HG03342 (cell line): Measurements from ENCODE around the gene USP20.
"Not testable (repeated sequence)": the region's sequence is repeated elsewhere in the genome, so short reads cannot be mapped to it uniquely, and the experiment has no call there.

Source experiments
- ATAC-seq: cut with Tn5 transposase; IDR thresholded peaks from one replicate; pipeline ENCODE4 v1.9.1; 2021; ENCODE audit warnings: mild to moderate bottlenecking, moderate library complexity; ENCODE audit not compliant: unreplicated experiment

The USP20 gene

DNA sequence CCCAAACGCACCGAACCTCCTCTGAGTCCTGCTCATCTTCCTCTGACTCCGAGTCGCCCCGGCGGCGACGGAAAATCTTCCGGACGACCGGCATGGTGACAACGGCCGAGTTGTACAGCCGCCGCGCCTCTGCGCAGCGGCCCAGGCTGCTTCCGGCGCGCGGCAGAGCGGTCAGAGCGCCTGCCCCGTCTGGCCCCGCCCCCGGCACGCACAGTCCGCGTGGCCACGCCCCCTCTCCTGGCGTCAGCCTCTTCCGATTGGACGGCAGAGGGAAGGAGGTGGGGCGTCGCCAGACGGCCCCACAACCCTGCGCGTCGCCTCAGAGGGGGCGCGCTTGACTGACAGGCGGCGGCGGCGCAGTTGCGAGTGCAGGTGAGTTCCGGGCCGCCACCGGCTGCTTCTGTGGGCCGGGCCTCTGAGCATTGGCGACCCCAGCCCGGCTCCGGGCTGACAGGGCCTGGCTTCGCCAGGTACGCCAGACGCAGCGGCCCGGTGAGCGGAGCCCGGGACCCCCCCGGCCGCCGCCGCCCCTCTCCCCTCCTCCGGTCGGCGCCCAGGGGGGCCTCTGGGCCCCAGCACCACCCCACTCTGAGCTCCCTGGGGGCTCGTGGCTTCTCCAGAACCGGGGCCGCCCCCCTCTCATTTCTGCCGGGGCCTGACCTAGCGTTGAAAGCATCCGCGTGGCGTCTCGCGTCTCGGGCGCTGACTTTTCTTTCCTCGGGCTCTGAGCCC, at the start of gene USP20, which contains the start of gene C9orf78:
USP20 (plus strand) TSS at position 331 of the 732 bp plus-strand sequence. CDS start 17,098 bp downstream, outside the sequence.
C9orf78 (minus strand) TSS at position 148 of the 732 bp plus-strand sequence; CDS start at position 94, 54 bp downstream.
- ATAC-seq, result peak; percentile 91

DNA sequence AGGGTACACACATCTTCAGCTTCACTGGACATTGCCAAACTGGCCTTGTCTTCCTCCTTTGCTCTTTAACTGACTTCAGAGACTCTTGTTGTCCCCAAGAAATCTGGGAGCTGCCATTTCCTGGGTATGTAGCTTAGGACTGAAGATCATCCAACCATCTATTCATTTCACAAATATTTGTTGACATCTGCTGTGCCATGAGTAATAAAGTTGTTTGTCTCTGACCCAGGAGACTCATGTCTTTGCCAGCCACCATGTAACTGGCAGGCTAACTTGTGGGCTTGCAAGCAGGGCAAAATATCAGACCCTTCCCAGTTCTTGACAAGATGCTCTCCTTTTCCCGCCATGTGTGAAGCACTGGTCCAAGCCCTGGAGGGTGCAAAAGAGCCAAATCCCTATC, 49.4 kb upstream of the USP20 start:
- no peak for ATAC-seq

DNA sequence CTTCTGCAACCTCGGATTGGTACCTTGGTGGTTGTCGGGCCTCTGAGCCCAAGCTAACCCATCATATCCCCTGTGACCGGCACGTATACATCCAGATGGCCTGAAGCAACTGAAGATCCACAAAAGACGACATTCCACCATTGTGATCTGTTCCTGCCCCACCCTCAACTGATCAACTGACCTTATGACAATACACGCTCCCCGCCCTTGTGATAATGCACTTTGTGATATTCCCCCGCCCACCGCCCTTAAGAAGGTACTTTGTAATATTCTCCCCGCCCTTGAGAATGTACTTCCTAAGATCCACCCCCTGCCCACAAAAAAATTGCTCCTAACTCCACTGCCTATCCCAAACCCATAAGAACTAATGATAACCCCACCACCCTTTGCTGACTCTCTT, 48.8 kb upstream of the USP20 start:
- no peak for ATAC-seq

DNA sequence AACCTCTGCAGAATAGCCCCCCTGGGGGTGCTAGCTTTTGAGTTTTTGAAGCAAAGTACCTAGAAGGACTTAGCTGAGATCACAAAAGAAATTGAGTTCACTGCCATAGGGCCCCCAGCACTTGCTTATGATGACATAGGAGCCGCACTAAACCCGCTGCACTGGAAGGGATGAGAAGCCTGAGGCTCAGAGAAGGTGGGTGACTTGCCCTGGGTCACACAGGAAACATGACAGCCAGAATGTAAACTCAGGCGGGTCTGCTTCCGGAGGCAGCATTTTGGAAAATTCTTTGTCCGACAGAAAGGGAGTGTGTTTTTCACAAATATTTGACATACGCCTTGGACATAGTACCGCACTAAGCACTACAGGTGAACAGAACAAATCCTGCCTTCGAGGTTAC, 40.7 kb upstream of the USP20 start:
- ATAC-seq, result no peak

DNA sequence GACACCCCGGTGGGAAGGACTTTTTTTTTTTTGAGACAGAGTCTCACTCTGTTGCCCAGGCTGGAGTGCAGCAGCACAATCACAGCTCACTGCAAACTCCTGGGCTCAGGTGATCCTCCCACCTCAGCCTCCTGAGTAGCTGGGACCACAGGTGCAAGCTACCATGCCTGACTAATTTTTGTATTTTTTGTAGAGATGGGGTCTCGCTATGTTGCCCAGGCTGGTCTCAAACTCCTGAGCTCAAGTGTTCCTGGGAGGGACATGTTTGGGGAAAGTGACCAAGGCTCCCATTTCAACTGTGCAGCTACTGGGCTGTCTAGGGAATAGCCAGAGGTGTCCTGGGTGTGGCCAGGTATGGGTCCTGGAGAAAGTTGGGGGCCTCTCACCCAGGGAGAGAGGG, 39.2 kb upstream of the USP20 start:
- not testable (repeated sequence) for ATAC-seq

DNA sequence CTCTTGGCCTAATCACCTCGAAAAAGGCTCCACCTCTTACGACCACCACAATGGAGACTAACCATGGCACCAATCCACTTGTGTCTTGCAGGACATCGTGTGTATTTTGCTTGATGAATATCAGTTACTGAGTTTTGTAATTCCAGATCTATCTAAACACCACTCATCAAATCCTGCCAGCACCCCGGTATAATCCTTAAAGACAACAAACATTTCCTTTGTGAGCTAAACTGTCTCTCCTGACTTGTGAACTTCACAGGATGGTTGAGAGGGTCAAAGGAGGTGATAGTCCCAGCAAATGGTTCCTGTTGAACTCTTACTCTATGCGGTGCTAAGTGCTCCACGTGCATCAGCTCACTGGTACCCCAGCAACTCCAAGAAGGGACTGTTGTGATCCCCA, 36.3 kb upstream of the USP20 start:
- ATAC-seq, result no peak

DNA sequence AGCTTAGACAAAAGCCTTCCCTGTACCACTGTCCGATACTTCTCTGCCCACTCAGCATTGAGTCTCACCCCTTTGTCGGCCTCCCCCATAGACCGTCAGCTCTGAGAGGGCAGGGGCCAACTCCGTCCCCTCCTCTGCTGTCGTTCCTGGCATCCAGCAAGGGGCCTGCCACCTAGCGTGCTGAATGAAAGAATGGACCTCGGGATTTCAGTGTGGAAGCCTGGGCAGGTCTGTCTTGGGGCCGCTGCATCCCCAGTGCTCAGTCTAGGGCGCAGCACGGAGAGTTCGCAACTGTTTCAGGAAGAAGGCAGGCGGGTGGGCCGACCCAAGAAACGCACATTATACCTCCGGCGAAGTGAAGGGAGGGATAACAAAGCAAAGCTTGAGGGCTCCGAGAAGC, 33.8 kb upstream of the USP20 start:
- ATAC-seq, result no peak

DNA sequence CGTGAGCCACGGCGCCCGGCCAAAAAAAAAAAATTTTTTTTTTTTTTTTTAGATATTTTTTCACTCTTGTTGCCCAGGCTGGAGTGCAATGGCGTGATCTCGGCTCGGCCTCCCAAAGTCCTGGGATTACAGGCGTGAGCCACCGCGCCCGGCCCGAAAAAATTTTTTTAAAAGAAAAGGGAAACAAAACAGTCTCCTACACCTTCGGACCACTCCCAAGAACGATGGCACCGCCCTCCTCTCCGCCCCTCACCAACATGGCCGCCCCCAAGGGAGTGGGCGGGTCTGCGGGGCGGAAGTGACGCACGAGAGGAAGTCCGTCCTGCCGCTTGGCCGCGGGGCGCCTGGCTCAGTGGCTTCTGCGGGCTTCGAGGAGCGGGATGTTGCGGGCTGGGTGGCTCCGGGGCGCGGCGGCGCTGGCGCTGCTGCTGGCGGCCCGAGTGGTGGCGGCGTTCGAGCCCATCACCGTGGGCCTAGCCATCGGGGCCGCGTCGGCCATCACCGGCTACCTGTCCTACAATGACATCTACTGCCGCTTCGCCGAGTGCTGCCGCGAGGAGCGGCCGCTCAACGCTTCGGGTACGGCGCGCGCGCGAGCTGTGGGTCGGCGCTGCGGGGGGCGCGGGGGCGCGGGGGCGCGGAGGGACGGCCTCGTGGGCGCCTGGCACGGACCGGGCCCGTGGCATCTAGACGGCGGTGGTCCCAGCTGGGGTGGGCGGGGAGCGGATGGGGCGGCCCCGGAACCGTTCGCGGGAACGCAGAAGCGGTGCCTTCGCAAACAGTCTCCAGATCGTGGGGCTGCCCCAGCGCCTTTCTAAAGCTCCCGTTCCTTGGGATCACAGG, 32.2 kb upstream of the USP20 start, which contains the start of gene TOR1B:
TOR1B (plus strand) TSS at position 352 of the 843 bp plus-strand sequence; CDS start at position 381, 29 bp downstream.
- peak; percentile 93 for ATAC-seq

DNA sequence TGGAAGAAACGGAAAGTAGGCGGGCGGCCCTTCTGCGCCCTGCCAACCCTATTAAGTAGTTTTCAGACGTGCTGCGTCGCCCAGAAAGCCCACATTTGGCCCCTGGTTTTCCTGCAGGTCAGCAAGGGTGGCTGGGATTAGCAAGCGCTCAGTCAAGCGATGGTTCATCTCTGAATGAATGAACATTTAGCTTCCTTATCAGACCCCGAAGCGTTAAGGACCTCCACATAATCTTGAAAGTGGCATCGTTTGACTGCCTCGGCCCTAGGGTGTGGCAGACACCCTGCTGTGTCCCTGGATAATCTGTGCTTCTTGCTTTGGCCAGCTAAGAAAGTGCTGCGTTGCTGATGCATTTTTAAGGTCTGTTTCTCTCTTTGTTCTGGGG, 31.6 kb upstream of the USP20 start:
- no peak for ATAC-seq

DNA sequence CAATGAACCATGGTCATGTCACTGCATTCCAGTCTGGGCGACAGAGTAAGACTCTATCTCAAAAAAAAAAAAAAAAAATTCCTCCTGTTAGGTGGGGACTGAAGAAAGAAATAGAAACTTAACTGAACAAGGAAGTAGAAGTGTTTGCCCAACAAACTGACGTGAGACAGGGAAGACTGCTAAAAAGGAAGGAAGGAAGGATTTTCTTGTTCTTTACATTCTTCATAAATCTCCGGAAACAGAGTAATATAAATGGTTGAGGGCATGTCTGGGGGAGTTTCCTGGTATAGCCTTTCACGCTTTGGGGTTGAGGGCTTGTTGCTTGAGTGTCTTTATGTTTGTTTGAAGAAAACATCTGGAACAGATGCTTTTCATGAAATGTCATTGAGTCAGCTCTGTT, 29.2 kb upstream of the USP20 start:
- ATAC-seq, result no peak

DNA sequence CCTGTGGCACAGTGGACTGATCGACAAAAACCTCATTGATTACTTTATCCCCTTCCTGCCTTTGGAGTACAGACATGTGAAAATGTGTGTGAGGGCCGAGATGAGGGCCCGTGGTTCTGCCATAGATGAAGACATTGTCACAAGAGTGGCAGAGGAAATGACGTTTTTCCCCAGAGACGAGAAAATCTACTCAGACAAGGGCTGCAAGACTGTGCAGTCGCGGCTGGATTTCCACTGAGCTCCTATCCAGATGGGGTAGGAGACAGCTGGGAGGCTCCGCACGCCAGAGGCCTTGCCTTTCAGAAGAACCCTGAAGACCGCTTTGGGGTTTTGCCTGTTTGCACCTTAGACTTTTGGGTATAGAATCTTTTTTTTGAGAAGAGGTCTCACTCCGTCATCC, 25.9 kb upstream of the USP20 start:
- no peak for ATAC-seq

DNA sequence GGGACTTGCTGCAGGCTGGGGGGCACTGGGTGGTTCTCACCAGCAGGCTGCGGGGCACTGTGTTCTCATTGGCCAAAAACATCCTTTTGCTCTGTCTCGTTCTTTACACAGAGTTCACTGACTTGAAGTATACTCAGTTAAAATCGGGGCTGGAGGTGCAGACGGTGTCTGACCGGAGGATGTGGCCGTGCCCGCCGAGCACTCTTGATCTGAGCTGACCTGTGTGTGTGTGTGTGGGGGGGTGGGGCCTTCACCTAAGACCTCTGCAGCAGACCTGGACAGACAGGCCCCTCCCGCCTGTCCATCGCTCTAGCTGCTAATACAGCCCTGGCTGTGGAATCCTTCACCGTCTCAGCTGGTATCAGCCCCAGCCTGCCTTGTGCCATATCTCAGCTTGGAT, 25.1 kb upstream of the USP20 start:
- ATAC-seq, result no peak

DNA sequence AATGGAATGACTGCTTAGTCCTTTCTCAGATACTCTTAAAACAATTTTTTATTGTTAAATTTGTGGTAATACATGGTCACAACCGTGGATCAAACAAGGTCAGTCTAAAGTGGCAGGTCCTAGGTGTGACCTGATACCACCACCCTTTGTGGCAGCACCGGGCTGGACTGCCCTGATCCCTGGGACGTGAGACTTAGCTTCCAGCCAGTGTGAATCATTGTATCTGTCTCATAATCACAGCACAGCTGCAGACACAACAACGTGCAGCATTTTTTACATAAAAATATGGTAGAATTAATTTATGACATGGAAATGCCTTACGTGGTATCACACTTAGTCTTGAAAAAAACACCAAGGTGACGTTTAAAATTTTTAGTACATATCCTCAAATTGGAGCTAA, 24.5 kb upstream of the USP20 start:
- no peak for ATAC-seq

DNA sequence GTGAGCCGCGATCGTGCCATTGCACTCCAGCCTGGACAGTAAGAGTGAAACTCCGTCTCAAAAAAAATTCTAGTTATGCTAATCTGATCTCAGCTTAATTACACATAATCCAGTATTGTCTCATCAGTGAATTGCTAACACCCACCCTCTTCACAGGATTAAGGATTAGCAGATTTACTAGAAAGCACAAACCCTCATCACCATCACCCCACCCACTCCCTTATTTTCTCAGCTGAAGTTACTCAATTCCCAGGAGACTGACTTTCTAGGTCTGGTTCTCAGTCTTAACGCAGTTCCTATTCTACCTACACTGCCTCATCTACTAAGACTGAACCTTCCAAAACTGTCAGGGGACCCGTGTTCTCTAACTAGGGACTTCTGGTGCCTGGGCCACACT, 23.3 kb upstream of the USP20 start:
- ATAC-seq, result no peak

DNA sequence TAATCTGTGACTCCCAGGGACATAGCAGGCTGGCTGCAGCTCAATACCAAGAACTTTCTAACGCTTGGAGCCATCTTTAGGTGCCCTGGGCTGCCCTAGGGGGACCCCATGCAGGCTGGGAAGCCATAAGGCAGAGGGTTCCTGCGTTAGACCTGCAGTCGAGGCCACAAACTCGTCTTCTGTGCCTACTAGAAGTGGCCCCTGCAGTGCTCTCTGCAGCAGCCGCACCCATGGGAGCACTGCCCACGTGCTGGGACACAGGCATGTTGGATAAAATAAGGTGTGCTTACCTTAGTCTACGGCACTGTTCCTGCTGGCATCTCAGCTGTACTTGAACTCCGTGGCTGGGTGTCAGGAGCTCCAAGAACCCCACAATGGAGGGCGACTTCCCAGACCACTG, 22.9 kb upstream of the USP20 start:
- no peak for ATAC-seq

DNA sequence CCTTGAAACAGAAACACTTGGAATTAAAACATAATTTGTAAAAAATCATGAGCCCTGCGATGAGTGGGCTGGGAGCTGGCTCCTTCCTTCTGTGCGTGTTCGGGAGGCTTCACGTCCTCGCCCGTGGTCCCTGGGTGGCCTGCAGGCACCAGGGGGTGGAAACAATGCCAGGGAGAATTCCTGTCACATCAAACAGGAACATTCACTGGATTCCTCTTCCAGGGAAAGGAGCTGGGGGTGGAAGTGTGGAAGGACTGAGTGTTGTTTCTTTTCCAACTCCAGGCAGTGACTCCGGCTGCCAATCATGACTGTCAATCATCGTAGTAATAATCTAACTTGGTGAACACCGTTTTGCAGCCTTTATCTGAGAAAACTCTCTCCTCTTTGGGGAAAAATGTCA, 21.6 kb upstream of the USP20 start:
- ATAC-seq, result no peak

DNA sequence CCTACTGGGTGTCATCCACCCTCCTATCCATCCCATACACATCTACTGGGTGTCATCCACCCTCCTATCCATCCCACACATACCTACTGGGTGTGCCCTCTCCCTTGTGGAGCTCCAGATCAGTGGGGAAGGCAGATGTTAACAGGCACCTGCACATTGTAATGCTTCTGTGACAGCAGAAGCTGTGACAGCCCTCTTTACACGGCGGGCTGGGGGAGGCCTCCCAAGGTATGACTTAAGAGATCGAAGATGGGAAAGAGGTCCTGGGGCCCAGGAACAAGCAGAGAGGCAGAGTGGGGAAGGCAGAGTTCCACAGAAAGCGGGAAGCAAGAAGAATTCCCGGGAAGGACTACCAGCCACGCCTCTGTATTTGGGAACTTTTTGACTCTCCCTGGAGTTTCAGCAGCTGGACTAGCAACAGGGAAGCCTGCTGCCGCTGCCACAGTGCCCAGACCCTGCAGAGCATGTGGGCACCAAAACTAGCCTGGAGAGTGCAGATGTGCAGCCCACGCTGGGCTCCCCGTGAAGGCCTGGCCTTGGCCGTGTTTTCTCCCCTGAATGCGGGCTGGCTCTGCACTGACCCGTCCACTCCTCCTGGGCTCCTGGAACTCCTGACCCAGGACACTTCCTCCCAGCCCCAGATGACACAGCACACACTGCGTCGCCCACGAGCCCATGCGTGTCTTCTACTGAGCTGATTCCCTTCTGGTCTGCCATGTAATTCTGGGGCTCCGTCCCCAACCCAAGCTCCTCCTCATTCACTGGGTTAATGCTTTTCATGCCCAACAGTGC, 20.6 kb upstream of the USP20 start:
- no peak for ATAC-seq

DNA sequence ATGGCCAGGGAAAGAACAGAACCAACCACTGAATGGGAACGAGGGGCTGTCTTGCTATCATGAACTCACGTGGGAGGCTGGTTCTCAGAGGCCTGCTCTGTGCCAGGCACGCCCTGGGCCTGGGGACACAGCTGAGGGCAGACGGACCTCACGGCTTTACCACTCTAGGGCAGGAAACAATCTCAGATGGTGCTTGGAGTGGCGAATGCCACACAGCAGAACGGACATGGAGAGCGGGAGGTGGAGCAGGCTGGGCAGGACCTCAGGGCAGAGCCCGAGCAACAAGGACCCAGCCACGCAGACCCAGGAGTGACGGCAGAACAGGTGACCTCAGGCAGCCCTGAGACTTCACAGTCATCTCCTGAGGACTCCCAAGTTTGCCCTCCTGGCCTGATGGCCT, 20.0 kb upstream of the USP20 start:
- ATAC-seq, result no peak

DNA sequence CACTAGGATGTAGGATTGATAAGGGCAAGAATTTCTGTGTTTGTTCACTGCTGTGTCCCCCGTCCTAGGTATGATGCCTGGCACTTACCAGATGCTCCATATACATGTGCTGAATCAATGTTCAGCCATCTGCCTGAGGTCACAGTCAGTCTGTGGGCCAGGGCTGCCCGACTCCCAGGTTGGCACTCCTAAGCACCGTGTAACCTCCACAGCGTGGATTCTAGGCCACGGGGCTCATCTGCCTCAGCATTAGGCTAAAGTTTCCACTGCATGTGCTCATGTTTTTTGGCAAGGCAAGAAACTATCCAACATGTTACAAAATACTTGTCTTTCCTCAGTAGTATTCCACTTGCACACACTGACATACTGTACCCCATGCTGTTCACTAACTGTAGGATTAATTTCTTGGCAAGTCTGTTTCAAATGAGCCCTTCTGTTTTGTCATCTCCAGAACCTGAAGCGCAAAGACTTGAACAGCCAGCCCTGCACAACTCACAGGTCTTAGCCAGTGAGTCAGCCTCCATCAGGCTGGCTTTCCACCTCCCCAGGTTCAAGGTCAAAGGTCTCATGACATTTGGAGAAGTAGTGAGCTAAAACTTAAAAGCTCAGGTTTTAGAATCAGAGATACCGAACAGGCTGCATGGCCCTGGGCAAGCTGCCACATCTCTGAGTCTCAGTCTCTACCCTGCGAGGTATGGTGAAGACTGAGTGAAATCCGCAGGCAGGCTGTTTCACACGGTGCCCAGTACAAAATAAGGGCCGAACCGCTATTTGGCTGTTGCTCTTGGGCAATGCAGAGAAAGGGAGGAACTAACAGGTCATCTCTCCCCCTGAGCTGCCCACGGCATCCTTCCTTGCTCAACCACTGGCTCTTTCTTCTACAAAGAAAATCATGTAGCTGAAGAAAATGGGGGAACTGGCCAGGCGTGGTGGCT, 18.5 kb upstream of the USP20 start:
- no peak for ATAC-seq

DNA sequence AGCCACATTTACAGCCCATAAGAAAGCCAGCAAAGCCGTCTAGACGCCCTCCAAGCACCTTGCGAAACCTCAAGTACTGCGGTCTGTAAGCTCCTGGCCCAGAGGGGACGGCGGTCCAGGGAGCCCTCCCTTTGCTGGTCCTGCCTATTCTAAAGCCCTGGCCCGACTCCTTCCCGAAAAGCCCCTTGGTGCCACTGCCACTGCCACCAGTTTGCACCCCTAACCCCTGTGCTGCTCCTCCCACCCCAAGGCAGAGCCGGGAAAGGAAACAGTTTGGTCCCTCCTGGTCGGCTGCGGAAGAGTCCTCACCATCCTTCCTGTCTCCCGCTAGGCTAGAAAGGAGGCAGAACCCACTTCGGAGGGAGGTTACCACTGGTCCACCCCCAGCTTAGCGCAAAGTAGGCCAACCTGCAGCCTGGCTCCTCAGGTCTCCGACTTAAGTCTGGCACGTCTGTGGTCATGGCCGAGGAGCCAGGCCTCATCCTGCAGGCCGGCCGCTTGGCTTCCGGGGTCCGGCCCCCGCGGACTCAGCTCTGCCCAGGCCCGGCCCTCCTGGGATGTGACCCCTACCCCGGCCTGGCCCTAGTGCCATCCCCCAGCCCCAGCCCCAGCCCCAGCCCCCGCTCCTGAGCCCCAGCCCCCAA, 12.2 kb upstream of the USP20 start:
- ATAC-seq, result no peak
